GM13977 (cell line): Measurements from ENCODE around the gene FOXS1.

ENCODE experiments used
- DNase-seq: peaks from one replicate; pipeline ENCODE4 v3.0.0; 2012; ENCODE audit warnings: low spot score
- in situ Hi-C: fragments of 300-500 bp; cut with MboI; formaldehyde crosslinking; loops from one replicate; pipeline ENCODE4 v1.12.0; 2022; ENCODE audit warnings: low sequenced_read_pairs, low pct_unique_long_range_greater_than_20kb, mixed read lengths, inconsistent platforms; ENCODE audit not compliant: unreplicated experiment
- TF ChIP-seq, protein P1 (sequence below): IDR thresholded peaks from 2 replicates; pipeline ENCODE4 v1.5.1; 2012; ENCODE audit warnings: mild to moderate bottlenecking, control low read depth; ENCODE audit not compliant: insufficient read depth; ENCODE audit errors: extremely low read depth, missing control alignments

The FOXS1 gene

DNA sequence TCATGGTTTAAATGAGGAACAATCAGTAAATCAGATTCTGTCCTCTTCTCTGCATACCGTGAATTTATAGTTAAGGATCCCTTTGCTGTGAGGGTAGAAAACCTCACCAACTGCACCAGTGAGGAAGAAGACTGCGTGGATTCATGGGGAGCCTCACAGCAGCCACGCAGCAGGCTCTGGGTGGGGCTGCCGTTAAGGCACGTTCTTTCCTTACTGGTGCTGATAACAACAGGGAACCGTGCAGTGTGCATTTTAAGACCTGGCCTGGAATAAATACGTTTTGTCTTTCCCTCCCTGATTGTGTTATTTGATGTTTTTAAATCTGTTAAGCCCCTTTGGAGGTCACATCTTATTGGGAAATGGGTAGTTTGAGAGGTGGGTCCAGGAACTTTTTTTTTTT is 43.9 kb downstream of the FOXS1 start:
- in situ Hi-C loops: no loop called here
- TF ChIP-seq, protein P1, sequence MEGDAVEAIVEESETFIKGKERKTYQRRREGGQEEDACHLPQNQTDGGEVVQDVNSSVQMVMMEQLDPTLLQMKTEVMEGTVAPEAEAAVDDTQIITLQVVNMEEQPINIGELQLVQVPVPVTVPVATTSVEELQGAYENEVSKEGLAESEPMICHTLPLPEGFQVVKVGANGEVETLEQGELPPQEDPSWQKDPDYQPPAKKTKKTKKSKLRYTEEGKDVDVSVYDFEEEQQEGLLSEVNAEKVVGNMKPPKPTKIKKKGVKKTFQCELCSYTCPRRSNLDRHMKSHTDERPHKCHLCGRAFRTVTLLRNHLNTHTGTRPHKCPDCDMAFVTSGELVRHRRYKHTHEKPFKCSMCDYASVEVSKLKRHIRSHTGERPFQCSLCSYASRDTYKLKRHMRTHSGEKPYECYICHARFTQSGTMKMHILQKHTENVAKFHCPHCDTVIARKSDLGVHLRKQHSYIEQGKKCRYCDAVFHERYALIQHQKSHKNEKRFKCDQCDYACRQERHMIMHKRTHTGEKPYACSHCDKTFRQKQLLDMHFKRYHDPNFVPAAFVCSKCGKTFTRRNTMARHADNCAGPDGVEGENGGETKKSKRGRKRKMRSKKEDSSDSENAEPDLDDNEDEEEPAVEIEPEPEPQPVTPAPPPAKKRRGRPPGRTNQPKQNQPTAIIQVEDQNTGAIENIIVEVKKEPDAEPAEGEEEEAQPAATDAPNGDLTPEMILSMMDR: no peak
- no peak for DNase-seq

DNA sequence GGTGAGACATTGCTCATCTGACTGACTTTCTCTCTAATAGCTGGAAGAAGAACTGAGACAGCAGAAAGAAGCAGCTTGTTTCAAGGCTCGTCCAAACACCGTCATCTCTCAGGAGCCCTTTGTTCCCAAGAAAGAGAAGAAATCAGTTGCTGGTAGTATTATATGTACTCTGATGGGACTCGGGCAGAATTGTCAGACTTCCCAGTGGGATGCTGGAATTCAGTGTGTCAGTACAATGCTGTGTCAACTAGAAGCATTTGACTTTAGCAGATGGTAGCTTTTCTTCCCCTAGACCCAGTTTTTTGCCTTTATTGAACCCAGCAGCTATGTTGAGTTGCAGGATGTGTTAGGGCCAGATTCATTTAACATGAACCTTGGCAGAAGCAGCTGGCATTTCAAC is 48.0 kb downstream of the FOXS1 start:
- TF ChIP-seq, protein P1: no peak
- in situ Hi-C loops: no loop called here
- DNase-seq: no peak
